Calu3 (cell line): ENCODE data around the gene NDUFAB1. TPM values are rescaled to one million over a fixed set of nuclear protein-coding genes. Genes with fewer than 3 reads are reported as not detected.
"Not testable (repeated sequence)": the region's sequence is repeated elsewhere in the genome, so short reads cannot be mapped to it uniquely, and the experiment has no call there.

Experiments used
- BruUV-seq: library from RNA; stranded (reverse); fragments of 400-500 nt; replicated peaks from 2 replicates; lab custom pipeline; 2021; lab: Mats Ljungman, UMichigan
- CTCF ChIA-PET: fragments of 300-600 bp; sonication (Branson Sonifier 250); formaldehyde crosslinking; loops from one replicate; lab custom pipeline; 2022; ENCODE audit warnings: antibody characterized with exemption; lab: Charles Lee
- DNase-seq: peaks from one replicate; pipeline ENCODE4 v3.0.0; 2022
- H3K27ac Mint-ChIP-seq: one replicate; pipeline ENCODE4 v1.8.0; 2022; ENCODE audit warnings: mixed read lengths; ENCODE audit not compliant: unreplicated experiment
- H3K27me3 Mint-ChIP-seq: one replicate; pipeline ENCODE4 v1.8.0; 2022; ENCODE audit warnings: mixed read lengths; ENCODE audit not compliant: unreplicated experiment
- H3K36me3 Mint-ChIP-seq: one replicate; pipeline ENCODE4 v1.8.0; 2022; ENCODE audit warnings: mild to moderate bottlenecking, moderate library complexity, mixed read lengths; ENCODE audit not compliant: insufficient read depth, unreplicated experiment
- H3K4me1 Mint-ChIP-seq: one replicate; pipeline ENCODE4 v1.8.0; 2022; ENCODE audit warnings: mild to moderate bottlenecking, low read depth, mixed read lengths; ENCODE audit not compliant: unreplicated experiment
- H3K4me3 Mint-ChIP-seq: one replicate; pipeline ENCODE4 v1.8.0; 2022; ENCODE audit warnings: mild to moderate bottlenecking, low read depth, moderate library complexity, mixed read lengths; ENCODE audit not compliant: unreplicated experiment
- H3K9me3 Mint-ChIP-seq: one replicate; pipeline ENCODE4 v1.8.0; 2022; ENCODE audit warnings: low read depth, mixed read lengths; ENCODE audit not compliant: unreplicated experiment
- intact Hi-C: fragments of 100-400 bp; cut with micrococcal nuclease; formaldehyde crosslinking; loops from one replicate; pipeline ENCODE4 v1.10.0; 2022; ENCODE audit not compliant: unreplicated experiment
- total RNA-seq: library from RNA; stranded (reverse); gene quantifications from 2 replicates; pipeline ENCODE4 v1.2.3, GENCODE V29; 2022
- TF ChIP-seq, protein P1 (sequence below): fragments of 200-600 bp; IDR thresholded peaks from one replicate; pipeline ENCODE4 v1.8.0; 2022; ENCODE audit warnings: antibody characterized with exemption; ENCODE audit not compliant: unreplicated experiment

The NDUFAB1 gene
- total RNA-seq, 1 experiment from 2014 or later: 143 TPM

- H3K9me3 Mint-ChIP-seq: no peaks in the 10 kb centered on the region
- H3K27me3 Mint-ChIP-seq: no peaks in the 10 kb centered on the region
- TF ChIP-seq, protein P1, sequence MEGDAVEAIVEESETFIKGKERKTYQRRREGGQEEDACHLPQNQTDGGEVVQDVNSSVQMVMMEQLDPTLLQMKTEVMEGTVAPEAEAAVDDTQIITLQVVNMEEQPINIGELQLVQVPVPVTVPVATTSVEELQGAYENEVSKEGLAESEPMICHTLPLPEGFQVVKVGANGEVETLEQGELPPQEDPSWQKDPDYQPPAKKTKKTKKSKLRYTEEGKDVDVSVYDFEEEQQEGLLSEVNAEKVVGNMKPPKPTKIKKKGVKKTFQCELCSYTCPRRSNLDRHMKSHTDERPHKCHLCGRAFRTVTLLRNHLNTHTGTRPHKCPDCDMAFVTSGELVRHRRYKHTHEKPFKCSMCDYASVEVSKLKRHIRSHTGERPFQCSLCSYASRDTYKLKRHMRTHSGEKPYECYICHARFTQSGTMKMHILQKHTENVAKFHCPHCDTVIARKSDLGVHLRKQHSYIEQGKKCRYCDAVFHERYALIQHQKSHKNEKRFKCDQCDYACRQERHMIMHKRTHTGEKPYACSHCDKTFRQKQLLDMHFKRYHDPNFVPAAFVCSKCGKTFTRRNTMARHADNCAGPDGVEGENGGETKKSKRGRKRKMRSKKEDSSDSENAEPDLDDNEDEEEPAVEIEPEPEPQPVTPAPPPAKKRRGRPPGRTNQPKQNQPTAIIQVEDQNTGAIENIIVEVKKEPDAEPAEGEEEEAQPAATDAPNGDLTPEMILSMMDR: no peak
- H3K27ac Mint-ChIP-seq: no peak overlapping the region
- DNase-seq: no peak
- peaks cover 61% of the 10 kb centered on the region for H3K36me3 Mint-ChIP-seq
- H3K4me1 Mint-ChIP-seq: peaks cover 9% of the 10 kb centered on the region
- CTCF ChIA-PET: no interaction called here
- BruUV-seq: no TSS peak
- no peak overlapping the region for H3K4me3 Mint-ChIP-seq
- intact Hi-C loops: no loop called here
Measured at GRCh38 chr16:23594186-23594585, 1.9 kb downstream of the NDUFAB1 start.

- intact Hi-C loops: no loop called here
- TF ChIP-seq, protein P1: no peak
- Mint-ChIP-seq H3K27me3 (no peaks in the 10 kb centered on the region), H3K4me3 (no peak overlapping the region), H3K27ac (no peak overlapping the region), H3K4me1 (peaks cover 9% of the 10 kb centered on the region), H3K36me3 (peaks cover 68% of the 10 kb centered on the region), H3K9me3 (no peaks in the 10 kb centered on the region)
- BruUV-seq: no TSS peak
- no peak for DNase-seq
- CTCF ChIA-PET: no interaction called here
Measured at GRCh38 chr16:23590181-23590580, 5.9 kb downstream of the NDUFAB1 start.

DNA sequence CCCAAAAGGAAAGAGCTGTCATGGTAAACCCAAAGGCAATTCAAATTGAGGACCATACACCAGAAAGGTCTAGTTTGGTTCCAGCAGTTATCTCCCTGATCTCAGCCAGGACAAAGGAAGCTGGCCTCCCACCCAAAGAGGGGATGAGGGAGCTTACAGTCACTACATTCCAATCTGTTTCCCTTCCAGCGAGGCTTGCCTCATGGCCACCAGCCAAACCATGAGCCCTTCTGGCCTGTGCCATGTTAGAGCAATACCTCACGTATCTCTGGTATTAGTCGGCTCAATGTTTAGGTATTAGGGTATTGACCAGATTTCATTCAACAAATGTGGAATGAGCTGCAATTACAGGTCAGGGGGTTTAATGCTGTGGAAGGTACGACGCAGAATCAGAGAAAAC is 8.4 kb downstream of the NDUFAB1 start:
- H3K4me3 Mint-ChIP-seq: no peak overlapping the region
- no peak overlapping the region for H3K27ac Mint-ChIP-seq
- no TSS peak for BruUV-seq
- CTCF ChIA-PET: no interaction called here
- H3K36me3 Mint-ChIP-seq: peaks cover 67% of the 10 kb centered on the region
- no peak for DNase-seq
- TF ChIP-seq, protein P1: no peak
- H3K9me3 Mint-ChIP-seq: no peaks in the 10 kb centered on the region
- H3K4me1 Mint-ChIP-seq: peaks cover 9% of the 10 kb centered on the region
- intact Hi-C loops: no loop called here
- no peaks in the 10 kb centered on the region for H3K27me3 Mint-ChIP-seq

- H3K4me1 Mint-ChIP-seq: no peaks in the 10 kb centered on the region
- intact Hi-C loops: no loop called here
- BruUV-seq: no TSS peak
- H3K4me3 Mint-ChIP-seq: no peak overlapping the region
- no peaks in the 10 kb centered on the region for H3K27me3 Mint-ChIP-seq
- H3K27ac Mint-ChIP-seq: no peak overlapping the region
- no peak for DNase-seq
- CTCF ChIA-PET: no interaction called here
- no peaks in the 10 kb centered on the region for H3K9me3 Mint-ChIP-seq
- TF ChIP-seq, protein P1: no peak
- peaks cover 67% of the 10 kb centered on the region for H3K36me3 Mint-ChIP-seq
Measured at GRCh38 chr16:23584186-23585076, 11.7 kb downstream of the NDUFAB1 start.

DNA sequence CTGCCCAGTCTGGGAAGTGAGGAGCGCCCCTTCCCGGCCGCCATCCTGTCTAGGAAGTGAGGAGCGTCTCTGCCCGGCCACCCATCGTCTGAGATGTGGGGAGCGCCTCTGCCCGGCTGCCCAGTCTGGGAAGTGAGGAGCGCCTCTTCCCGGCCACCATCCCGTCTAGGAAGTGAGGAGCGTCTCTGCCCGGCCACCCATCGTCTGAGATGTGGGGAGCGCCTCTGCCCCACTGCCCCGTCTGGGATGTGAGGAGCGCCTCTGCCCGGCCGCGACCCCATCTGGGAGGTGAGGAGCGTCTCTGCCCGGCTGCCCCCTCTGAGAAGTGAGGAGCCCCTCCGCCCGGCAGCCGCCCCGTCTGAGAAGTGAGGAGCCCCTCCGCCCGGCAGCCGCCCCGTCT is 12.8 kb downstream of the NDUFAB1 start:
- H3K4me3 Mint-ChIP-seq, CTCF ChIA-PET, H3K27ac Mint-ChIP-seq, H3K27me3 Mint-ChIP-seq, H3K4me1 Mint-ChIP-seq, H3K9me3 Mint-ChIP-seq, BruUV-seq, DNase-seq, intact Hi-C loops: not testable (repeated sequence)
- H3K36me3 Mint-ChIP-seq: peaks cover 66% of the 10 kb centered on the region
